ENCODE results near the gene CCDC93. TPM values are rescaled to one million over a fixed set of nuclear protein-coding genes. Genes with fewer than 3 reads are reported as not detected.

Gene CCDC93
- total and polyA plus RNA-seq, 10 of the 15 experiments (the other 5 are each of a cell fraction or from before 2014, with no cell fraction given): 3.6 to 27.2 (median 13.5) TPM

GRCh38 chr2:117940436-117940835 lies 73.4 kb downstream of the CCDC93 start:
- Histone ChIP-seq H3K4me2 (ENCODE audit: control insufficient read depth, insufficient read depth) (no peak overlapping the region), H2AFZ (ENCODE audit: control insufficient read depth, low read depth, low read length) (no peak overlapping the region), H3K27ac (ENCODE audit: control insufficient read depth, insufficient read depth) (no peak overlapping the region), H3K79me2 (ENCODE audit: control insufficient read depth, insufficient read depth, low read length) (no peaks in the 10 kb centered on the region), H3K9me3 (replicated peaks; ENCODE audit: control insufficient read depth, insufficient read depth, low read length) (no peaks in the 10 kb centered on the region), H3K36me3 (ENCODE audit: control insufficient read depth in 2 of 2, insufficient read depth in 2 of 2, low read length in 1 of 2) (peaks cover 15 to 16% of the 10 kb centered on the region in 2 experiments), H3K27me3 (replicated peaks in 1 of 2; ENCODE audit: control insufficient read depth in 2 of 2, insufficient read depth in 2 of 2, low read length in 1 of 2) (no peaks in the 10 kb centered on the region), H3K4me1 (ENCODE audit: control insufficient read depth, insufficient read depth, low read length) (no peaks in the 10 kb centered on the region), H3K9ac (ENCODE audit: control insufficient read depth, insufficient read depth, low read length) (no peak overlapping the region), H3K4me3 (no peak overlapping the region), H4K20me1 (ENCODE audit: control insufficient read depth, insufficient read depth) (no peaks in the 10 kb centered on the region)
- CTCF ChIA-PET: interaction anchor here (1.4 kb wide), 1 partner anchor 63 kb away, joined by 3 read pairs; no protein-coding TSS in a partner anchor
- no peak for TF ChIP-seq NFXL1 (IDR thresholded peaks at IDR 0.05; ENCODE audit: borderline replicate concordance)
- ATAC-seq: no peak
- in situ Hi-C loops (cut with MboI) (no loop called here), intact Hi-C loops (cut with micrococcal nuclease; ENCODE audit: unreplicated experiment) (no loop called here)
- no peak for FAIRE-seq
- BruUV-seq (replicated peaks): no TSS peak
- no peak for DNase-seq (ENCODE audit: low read depth, low spot score)
- SMC1A ChIA-PET (ENCODE audit: uncharacterized antibody, unreplicated experiment): no interaction called here
- POLR2A ChIA-PET: no interaction called here
- RAD21 ChIA-PET (ENCODE audit: unreplicated experiment): no interaction called here

- no peaks in the 10 kb centered on the region for H3K79me2 ChIP-seq (ENCODE audit: control insufficient read depth, insufficient read depth, low read length)
- H2AFZ ChIP-seq (ENCODE audit: control insufficient read depth, low read depth, low read length): no peak overlapping the region
- TF ChIP-seq CEBPZ (IDR thresholded peaks at IDR 0.05; ENCODE audit: low read depth, low read length): no peak
- TF ChIP-seq MTA3 (IDR thresholded peaks at IDR 0.05; ENCODE audit: borderline replicate concordance, low read length): no peak
- DNase-seq (ENCODE audit: low read depth, low spot score) (no peak), ATAC-seq (no peak), FAIRE-seq (no peak)
- CTCF ChIA-PET: no interaction called here
- no peaks in the 10 kb centered on the region for H3K9me3 ChIP-seq (replicated peaks; ENCODE audit: control insufficient read depth, insufficient read depth, low read length)
- no peak overlapping the region for H3K4me3 ChIP-seq
- in situ Hi-C loops (cut with MboI): no loop called here
- SMC1A ChIA-PET (ENCODE audit: uncharacterized antibody, unreplicated experiment): interaction anchor here (0.6 kb wide), 1 partner anchor 64 kb away, joined by 3 read pairs; no protein-coding TSS in a partner anchor
- no peaks in the 10 kb centered on the region for H4K20me1 ChIP-seq (ENCODE audit: control insufficient read depth, insufficient read depth)
- H3K27me3 ChIP-seq (replicated peaks in 1 of 2; ENCODE audit: control insufficient read depth in 2 of 2, insufficient read depth in 2 of 2, low read length in 1 of 2): no peaks in the 10 kb centered on the region
- H3K4me2 ChIP-seq (ENCODE audit: control insufficient read depth, insufficient read depth): no peak overlapping the region
- no peak overlapping the region for H3K27ac ChIP-seq (ENCODE audit: control insufficient read depth, insufficient read depth)
- RAD21 ChIA-PET (ENCODE audit: unreplicated experiment): no interaction called here
- BruUV-seq (replicated peaks): no TSS peak
- POLR2A ChIA-PET: no interaction called here
- peaks cover 20 to 21% of the 10 kb centered on the region in 2 experiments for H3K36me3 ChIP-seq (ENCODE audit: control insufficient read depth in 2 of 2, insufficient read depth in 2 of 2, low read length in 1 of 2)
- no peaks in the 10 kb centered on the region for H3K4me1 ChIP-seq (ENCODE audit: control insufficient read depth, insufficient read depth, low read length)
- intact Hi-C loops (cut with micrococcal nuclease; ENCODE audit: unreplicated experiment): loop anchor here (5.0 kb wide), 1 partner anchor 126 kb away; the partner anchor contains the start of gene DDX18
- WGBS (ENCODE audit: insufficient coverage, insufficient replicate concordance, low lambda C conversion rate, missing lambda C conversion rate): 100% methylated on average over 2 of the region's 2 CpGs
- H3K9ac ChIP-seq (ENCODE audit: control insufficient read depth, insufficient read depth, low read length): no peak overlapping the region
Measured at GRCh38 chr2:117938611-117939010, 75.3 kb downstream of the CCDC93 start.

All from GM12878 (cell line).